IPS DF 4.7 (cell line): ENCODE measurements around the gene ERCC6L2.

Experiments
- DNase-seq: peaks from one replicate; pipeline ENCODE4 v3.0.0-alpha.2; 2013; ENCODE audit warnings: low spot score; ENCODE audit errors: extremely low read depth

Gene ERCC6L2

GRCh38 chr9:95875305-95876137, at the start of gene ERCC6L2:
TSS of gene ERCC6L2 (plus strand) at chr9:95875691. CDS start at chr9:95876039, 348 bp downstream.
- peak; percentile 97 for DNase-seq

GRCh38 chr9:95826183-95826838, 49.2 kb upstream of the ERCC6L2 start:
- no peak for DNase-seq

GRCh38 chr9:95830768-95831167, 44.7 kb upstream of the ERCC6L2 start:
- no peak for DNase-seq

- no peak for DNase-seq
Observed at GRCh38 chr9:95831810-95832209, 43.7 kb upstream of the ERCC6L2 start.

GRCh38 chr9:95833546-95834178, 41.8 kb upstream of the ERCC6L2 start:
- DNase-seq, result no peak

GRCh38 chr9:95834281-95834907, 41.1 kb upstream of the ERCC6L2 start:
- DNase-seq, result no peak

- no peak for DNase-seq
Observed at GRCh38 chr9:95835393-95835792, 40.1 kb upstream of the ERCC6L2 start.

GRCh38 chr9:95836072-95836471, 39.4 kb upstream of the ERCC6L2 start:
- DNase-seq, result no peak

GRCh38 chr9:95839012-95839411, 36.5 kb upstream of the ERCC6L2 start:
- no peak for DNase-seq

GRCh38 chr9:95840074-95840473, 35.4 kb upstream of the ERCC6L2 start:
- no peak for DNase-seq

GRCh38 chr9:95841377-95841776, 34.1 kb upstream of the ERCC6L2 start:
- no peak for DNase-seq

GRCh38 chr9:95845751-95846150, 29.7 kb upstream of the ERCC6L2 start:
- DNase-seq, result no peak

GRCh38 chr9:95848764-95849163, 26.7 kb upstream of the ERCC6L2 start:
- no peak for DNase-seq

GRCh38 chr9:95852059-95853032, 23.1 kb upstream of the ERCC6L2 start:
- no peak for DNase-seq

- no peak for DNase-seq
Observed at GRCh38 chr9:95854386-95855020, 21.0 kb upstream of the ERCC6L2 start.

GRCh38 chr9:95855961-95856360, 19.5 kb upstream of the ERCC6L2 start:
- DNase-seq, result no peak

- DNase-seq, result no peak
Observed at GRCh38 chr9:95857124-95857523, 18.4 kb upstream of the ERCC6L2 start.

GRCh38 chr9:95857896-95858295, 17.6 kb upstream of the ERCC6L2 start:
- DNase-seq, result no peak

- no peak for DNase-seq
Observed at GRCh38 chr9:95862343-95862742, 13.1 kb upstream of the ERCC6L2 start.
